ENCODE measurements around the gene DNAJA3. TPM values are rescaled to one million over a fixed set of nuclear protein-coding genes. Genes with fewer than 3 reads are reported as not detected.

Gene DNAJA3
- total RNA-seq, 2 donors from 2014 or later = 43.6 to 56.7 TPM

- no peak for ATAC-seq
- intact Hi-C loops (cut with DNase I, micrococcal nuclease) = no loop called here
- no peak for DNase-seq
These were observed 63.4 kb downstream of the DNAJA3 start for GRCh38 chr16:4489030-4489429.

- intact Hi-C loops (cut with DNase I, micrococcal nuclease) = no loop called here
- DNase-seq = no peak
- ATAC-seq = no peak
These were observed 66.2 kb downstream of the DNAJA3 start for GRCh38 chr16:4491898-4492297.

- ATAC-seq (peak; percentile 31), DNase-seq (no peak)
- intact Hi-C loops (cut with DNase I, micrococcal nuclease) = no loop called here
These were observed 69.2 kb downstream of the DNAJA3 start for GRCh38 chr16:4494746-4495490.

- ATAC-seq (no peak), DNase-seq (no peak)
- intact Hi-C loops (cut with DNase I, micrococcal nuclease) = no loop called here
These were observed 70.1 kb downstream of the DNAJA3 start for GRCh38 chr16:4495766-4496165.

- peak; percentile 37 for ATAC-seq
- intact Hi-C loops (cut with DNase I, micrococcal nuclease) = no loop called here
These were observed 70.6 kb downstream of the DNAJA3 start for GRCh38 chr16:4496305-4496704.

GRCh38 chr16:4498546-4499195 lies 73.0 kb downstream of the DNAJA3 start:
- no peak for DNase-seq
- intact Hi-C loops (cut with DNase I, micrococcal nuclease) = no loop called here
- ATAC-seq = no peak

More at GRCh38 chr16:4496305-4496704, 70.6 kb downstream of the DNAJA3 start:
- no peak for DNase-seq

- ATAC-seq = no peak
- no peak for DNase-seq
- intact Hi-C loops (cut with DNase I, micrococcal nuclease) = no loop called here
These were observed 73.5 kb downstream of the DNAJA3 start for GRCh38 chr16:4499196-4499555.

GRCh38 chr16:4500272-4500671 lies 74.6 kb downstream of the DNAJA3 start:
- intact Hi-C loops (cut with DNase I, micrococcal nuclease) = no loop called here
- DNase-seq (no peak), ATAC-seq (peak; percentile 50)

GRCh38 chr16:4501071-4501478 lies 75.4 kb downstream of the DNAJA3 start:
- peak; percentile 66 for ATAC-seq
- intact Hi-C loops (cut with DNase I, micrococcal nuclease) = no loop called here
- DNase-seq = no peak

- ATAC-seq = no peak
- peak; percentile 41 to 62 for DNase-seq
- intact Hi-C loops (cut with DNase I, micrococcal nuclease) = loop anchor here in 1 of 2 donors (5.0 kb wide), 1 partner anchor 42 kb away; no protein-coding TSS in a partner anchor
These were observed 79.9 kb downstream of the DNAJA3 start for GRCh38 chr16:4505356-4506147.

Other genes with a start within 250 kb of the DNAJA3 start
- under 1 TPM; 0.46 to 0.50 TPM for gene SRL, start 183.8 kb upstream of the DNAJA3 start, total RNA-seq
- 1 to 10 TPM; 8.5 to 9.4 TPM for gene TFAP4, start 152.8 kb upstream of the DNAJA3 start, total RNA-seq
- 1 to 10 TPM; 1.6 to 3.6 TPM for gene GLIS2, start 109.8 kb upstream of the DNAJA3 start, total RNA-seq
- 10 to 100 TPM; 26.9 to 31.8 TPM for gene PAM16, start 74.5 kb upstream of the DNAJA3 start, total RNA-seq
- gene VASN, start 54.0 kb upstream of the DNAJA3 start, total RNA-seq = 1 to 10 TPM; 2.2 to 4.8 TPM
- gene CORO7, start 9.3 kb upstream of the DNAJA3 start, total RNA-seq = 10 to 100 TPM; 43.9 to 48.0 TPM
- 10 to 100 TPM; 36.9 to 39.6 TPM for gene NMRAL1, start 48.8 kb downstream of the DNAJA3 start, total RNA-seq
- 10 to 100 TPM; 61.2 to 65.2 TPM for gene HMOX2, start 50.5 kb downstream of the DNAJA3 start, total RNA-seq
- 10 to 100 TPM; 17.1 to 26.8 TPM for gene CDIP1, start 112.9 kb downstream of the DNAJA3 start, total RNA-seq
- under 1 TPM in 1 of 2 donors, not detected in 1; 0.11 TPM for gene C16orf96, start 130.5 kb downstream of the DNAJA3 start, total RNA-seq
- 10 to 100 TPM; 17.1 to 19.6 TPM for gene UBALD1, start 189.0 kb downstream of the DNAJA3 start, total RNA-seq
- gene MGRN1, start 199.0 kb downstream of the DNAJA3 start, total RNA-seq = 10 to 100 TPM; 71.9 to 84.6 TPM